ENCODE data around the gene ABCC12.

GRCh38 chr16:48162839-48163410 is 7.1 kb upstream of the ABCC12 start:
- TF ChIP-seq CTCF (IDR thresholded peaks at IDR 0.05) (no peak), POLR2A (IDR thresholded peaks at IDR 0.05) (no peak), EP300 (IDR thresholded peaks at IDR 0.05) (no peak)
